ENCODE results near the gene HEXD.

HEXD gene

GRCh38 chr17:82489117-82489516 is 71.0 kb downstream of the HEXD start:
- H3K27ac ChIP-seq, result peak overlapping the region; percentile 98
- ChIA-PET POLR2A (ENCODE audit: low non-redundant PET) (no interaction called here), CTCF (interaction anchor here (0.5 to 1.1 kb wide), 2 partner anchors 9 to 98 kb away, joined by 3 read pairs; no protein-coding TSS in a partner anchor)
- DNase-seq (ENCODE audit: low spot score), result no peak
- TF ChIP-seq CTCF (conservative IDR thresholded peaks at IDR 0.05; ENCODE audit: low read depth), result no peak

GRCh38 chr17:82489851-82490511 is 71.8 kb downstream of the HEXD start:
- POLR2A ChIA-PET (ENCODE audit: low non-redundant PET), result no interaction called here
- CTCF ChIA-PET, result no interaction called here
- peak overlapping the region; percentile 98 for H3K27ac ChIP-seq
- no peak for DNase-seq (ENCODE audit: low spot score)
- TF ChIP-seq CTCF (conservative IDR thresholded peaks at IDR 0.05; ENCODE audit: low read depth), result no peak

- no peak for DNase-seq (ENCODE audit: low spot score)
- POLR2A ChIA-PET (ENCODE audit: low non-redundant PET), result no interaction called here
- H3K27ac ChIP-seq, result peak overlapping the region; percentile 98
- no peak for TF ChIP-seq CTCF (conservative IDR thresholded peaks at IDR 0.05; ENCODE audit: low read depth)
- CTCF ChIA-PET, result no interaction called here
Measured at GRCh38 chr17:82490512-82491195, 72.5 kb downstream of the HEXD start.

- POLR2A ChIA-PET (ENCODE audit: low non-redundant PET), result no interaction called here
- no peak for TF ChIP-seq CTCF (conservative IDR thresholded peaks at IDR 0.05; ENCODE audit: low read depth)
- peak overlapping the region; percentile 98 for H3K27ac ChIP-seq
- DNase-seq (ENCODE audit: low spot score), result no peak
- CTCF ChIA-PET, result no interaction called here
Measured at GRCh38 chr17:82491196-82491530, 73.0 kb downstream of the HEXD start.

GRCh38 chr17:82491533-82491932 is 73.4 kb downstream of the HEXD start:
- ChIA-PET POLR2A (ENCODE audit: low non-redundant PET) (no interaction called here), CTCF (interaction anchor here (0.7 kb wide), 1 partner anchor 1056 kb away, joined by 7 read pairs; no protein-coding TSS in a partner anchor)
- H3K27ac ChIP-seq, result peak overlapping the region; percentile 98
- DNase-seq (ENCODE audit: low spot score), result no peak
- TF ChIP-seq CTCF (conservative IDR thresholded peaks at IDR 0.05; ENCODE audit: low read depth), result no peak
